H9 (cell line): ENCODE results near the gene HNF4A. TPM values are rescaled to one million over a fixed set of nuclear protein-coding genes. Genes with fewer than 3 reads are reported as not detected.

Experiments used
- DNase-seq: peaks from one replicate; pipeline ENCODE4 v3.0.0-alpha.2; 2017
- H2AFZ ChIP-seq: one replicate; pipeline ENCODE4 v1.6.1; 2013; ENCODE audit warnings: mild to moderate bottlenecking, low read length, control low read depth, moderate library complexity
- H2AK5ac ChIP-seq: 2 replicates; pipeline ENCODE4 v1.6.1; 2013; ENCODE audit warnings: low read length, control low read depth, mixed read lengths; ENCODE audit not compliant: insufficient read length
- H2BK120ac ChIP-seq: one replicate; pipeline ENCODE4 v1.6.1; 2013; ENCODE audit warnings: low read depth, mild to moderate bottlenecking, low read length, control low read depth, inconsistent platforms; ENCODE audit not compliant: poor library complexity, severe bottlenecking
- H2BK12ac ChIP-seq: 2 replicates; pipeline ENCODE4 v1.6.1; 2013; ENCODE audit warnings: low read length, control low read depth, mixed read lengths, low read depth; ENCODE audit not compliant: insufficient read length
- H2BK15ac ChIP-seq: 2 replicates; pipeline ENCODE4 v1.6.1; 2013; ENCODE audit warnings: low read depth, low read length, control low read depth
- H2BK20ac ChIP-seq: one replicate; pipeline ENCODE4 v1.6.1; 2013; ENCODE audit warnings: low read depth, mild to moderate bottlenecking, low read length, control low read depth, inconsistent platforms; ENCODE audit not compliant: poor library complexity, severe bottlenecking
- H2BK5ac ChIP-seq: 2 replicates; pipeline ENCODE4 v1.6.1; 2013; ENCODE audit warnings: low read length, control low read depth, mixed read lengths; ENCODE audit not compliant: insufficient read length
- H3K14ac ChIP-seq: 2 replicates; pipeline ENCODE4 v1.6.1; 2013; ENCODE audit warnings: low read length, control low read depth; ENCODE audit not compliant: insufficient read depth
- H3K18ac ChIP-seq: 2 replicates; pipeline ENCODE4 v1.6.1; 2013; ENCODE audit warnings: low read depth, mild to moderate bottlenecking, mixed read lengths, low read length, control low read depth; ENCODE audit not compliant: insufficient read length
- H3K23ac ChIP-seq: 2 replicates; pipeline ENCODE4 v1.6.1; 2013; ENCODE audit warnings: low read length, control low read depth, mixed read lengths, low read depth; ENCODE audit not compliant: insufficient read length
- H3K23me2 ChIP-seq: 2 replicates; pipeline ENCODE4 v1.6.1; 2013; ENCODE audit warnings: low read depth, mild to moderate bottlenecking, mixed read lengths, low read length, control low read depth; ENCODE audit not compliant: insufficient read length, poor library complexity, severe bottlenecking
- H3K27ac ChIP-seq: 2 replicates; pipeline ENCODE4 v1.5.1; 2013; ENCODE audit warnings: low read length, control low read depth, mixed read lengths, low read depth; ENCODE audit not compliant: insufficient read length
- H3K27me3 ChIP-seq: 2 replicates; pipeline ENCODE4 v1.6.1; 2013; ENCODE audit warnings: low read length, control low read depth, inconsistent platforms; ENCODE audit not compliant: insufficient read depth
- H3K4ac ChIP-seq: 2 replicates; pipeline ENCODE4 v1.6.1; 2013; ENCODE audit warnings: low read depth, mild to moderate bottlenecking, control low read depth, inconsistent platforms, low read length, moderate library complexity
- H3K4me1 ChIP-seq: 2 replicates; pipeline ENCODE4 v1.6.1; 2013; ENCODE audit warnings: low read length, control low read depth, inconsistent platforms; ENCODE audit not compliant: insufficient read depth
- H3K4me2 ChIP-seq: 2 replicates; pipeline ENCODE4 v1.6.1; 2013; ENCODE audit warnings: low read length, control low read depth, mixed read lengths; ENCODE audit not compliant: insufficient read length, insufficient read depth
- H3K56ac ChIP-seq: 2 replicates; pipeline ENCODE4 v1.6.1; 2013; ENCODE audit warnings: low read depth, mild to moderate bottlenecking, mixed read lengths, low read length, control low read depth; ENCODE audit not compliant: insufficient read length
- H3K79me1 ChIP-seq: 2 replicates; pipeline ENCODE4 v1.6.1; 2013; ENCODE audit warnings: low read depth, mild to moderate bottlenecking, moderate library complexity, low read length, control low read depth, inconsistent platforms; ENCODE audit not compliant: insufficient read depth, poor library complexity, severe bottlenecking
- H3K79me2 ChIP-seq: 2 replicates; pipeline ENCODE4 v1.6.1; 2013; ENCODE audit warnings: low read length, control low read depth, inconsistent platforms; ENCODE audit not compliant: insufficient read depth
- H3K9ac ChIP-seq: 2 replicates; pipeline ENCODE4 v1.6.1; 2013; ENCODE audit warnings: low read length, control low read depth, mixed read lengths; ENCODE audit not compliant: insufficient read length; ENCODE audit errors: extremely low read depth
- H3K9me3 ChIP-seq: one replicate; pipeline ENCODE4 v1.6.1; 2013; ENCODE audit warnings: low read depth, low read length, inconsistent platforms; ENCODE audit not compliant: control insufficient read depth
- H3T11ph ChIP-seq: one replicate; pipeline ENCODE4 v1.6.1; 2013; ENCODE audit warnings: mild to moderate bottlenecking, low read length, control low read depth, inconsistent platforms
- H4K20me1 ChIP-seq: one replicate; pipeline ENCODE4 v1.6.1; 2013; ENCODE audit not compliant: control insufficient read depth, insufficient read length, insufficient read depth
- H4K5ac ChIP-seq: 2 replicates; pipeline ENCODE4 v1.6.1; 2013; ENCODE audit warnings: low read depth, mild to moderate bottlenecking, mixed read lengths, low read length, control low read depth; ENCODE audit not compliant: insufficient read length
- H4K8ac ChIP-seq: replicated peaks from 2 replicates; pipeline ENCODE4 v1.6.1; 2013; ENCODE audit warnings: low read length, control low read depth, mixed read lengths, low read depth; ENCODE audit not compliant: insufficient read length
- H4K91ac ChIP-seq: 2 replicates; pipeline ENCODE4 v1.6.1; 2013; ENCODE audit warnings: low read depth, mild to moderate bottlenecking, moderate library complexity, mixed read lengths, low read length, control low read depth; ENCODE audit not compliant: insufficient read length
- H3K27ac Mint-ChIP-seq, 3 experiments: 2 replicates in 2 of 3; 3 replicates in 1 of 3; pipeline ENCODE4 v1.8.0; 2020 to 2021; ENCODE audit warnings: mixed read lengths in 3 of 3, mild to moderate bottlenecking in 1 of 3, moderate library complexity in 1 of 3
- H3K27me3 Mint-ChIP-seq: 2 replicates; pipeline ENCODE4 v1.8.0; 2021; ENCODE audit warnings: low read depth, mild to moderate bottlenecking, moderate library complexity, mixed read lengths
- H3K36me3 Mint-ChIP-seq, 3 experiments: 2 replicates in 2 of 3; 3 replicates in 1 of 3; pipeline ENCODE4 v1.8.0; 2020 to 2021; ENCODE audit warnings: low read depth in 3 of 3, mixed read lengths in 3 of 3; ENCODE audit not compliant: insufficient read depth in 1 of 3
- H3K4me1 Mint-ChIP-seq, 2 experiments: 2 replicates each; pipeline ENCODE4 v1.8.0; 2020; ENCODE audit warnings: mixed read lengths in 2 of 2
- H3K4me3 Mint-ChIP-seq, 2 experiments: 2 replicates in 1 of 2; 3 replicates in 1 of 2; pipeline ENCODE4 v1.8.0; 2020 to 2021; ENCODE audit warnings: mild to moderate bottlenecking in 2 of 2, mixed read lengths in 2 of 2, moderate library complexity in 1 of 2
- H3K9me3 Mint-ChIP-seq, 2 experiments: 2 replicates in 1 of 2; 3 replicates in 1 of 2; pipeline ENCODE4 v1.8.0; 2020; ENCODE audit warnings: mild to moderate bottlenecking in 2 of 2, mixed read lengths in 2 of 2, moderate library complexity in 1 of 2
- CTCF ChIP-seq: fragments of 200-600 bp; sonication (generic); conservative IDR thresholded peaks from 3 replicates; pipeline ENCODE4 v1.8.0; 2021; ENCODE audit warnings: antibody characterized with exemption, mild to moderate bottlenecking
- WGBS: extraction: QIAGEN DNeasy Blood & Tissue Kit; methylation state at CpG from one replicate; pipeline ENCODE4 v1.1.7; 2013; ENCODE audit warnings: missing lambda C conversion rate, low lambda C conversion rate, mixed read lengths; ENCODE audit not compliant: insufficient read length; ENCODE audit errors: extremely low coverage; 5-methylcytosine and 5-hydroxymethylcytosine counted together
- total RNA-seq: library from RNA; stranded (reverse); gene quantifications from 2 replicates; pipeline ENCODE4 v1.2.1, GENCODE V29; 2021

The HNF4A gene
- total RNA-seq, 1 experiment from 2014 or later: not detected

- Histone ChIP-seq H3K4ac (no peak overlapping the region), H2BK15ac (no peak overlapping the region), H2BK5ac (no peak overlapping the region), H3K4me1 (no peaks in the 10 kb centered on the region), H3T11ph (no peak overlapping the region), H2AFZ (no peak overlapping the region), H3K9ac (no peak overlapping the region), H3K23ac (no peak overlapping the region), H3K79me2 (no peaks in the 10 kb centered on the region), H3K4me2 (no peak overlapping the region), H4K8ac (no peak overlapping the region), H4K5ac (no peak overlapping the region), H3K27ac (no peak overlapping the region), H2BK12ac (no peak overlapping the region), H2BK20ac (no peak overlapping the region), H3K27me3 (no peaks in the 10 kb centered on the region), H3K23me2 (no peaks in the 10 kb centered on the region), H3K18ac (no peak overlapping the region), H2BK120ac (no peak overlapping the region), H3K79me1 (no peaks in the 10 kb centered on the region), H3K14ac (no peak overlapping the region), H2AK5ac (no peak overlapping the region), H4K20me1 (no peaks in the 10 kb centered on the region), H3K9me3 (no peaks in the 10 kb centered on the region), H3K56ac (no peak overlapping the region), H4K91ac (no peak overlapping the region)
- no peak for TF ChIP-seq CTCF
- H3K9me3 Mint-ChIP-seq: no peaks in the 10 kb centered on the region
- no peaks in the 10 kb centered on the region for H3K36me3 Mint-ChIP-seq
- peaks cover 9% of the 10 kb centered on the region for H3K27me3 Mint-ChIP-seq
- no peak overlapping the region for H3K4me3 Mint-ChIP-seq
- no peak for DNase-seq
- no peaks in the 10 kb centered on the region for H3K4me1 Mint-ChIP-seq
- WGBS: no CpG with 5 or more reads among the region's 24 CpGs
- no peak overlapping the region for H3K27ac Mint-ChIP-seq
Measured at GRCh38 chr20:44433751-44434538, 78.4 kb downstream of the HNF4A start.
